ENCODE data around the gene NAPB.

DNA sequence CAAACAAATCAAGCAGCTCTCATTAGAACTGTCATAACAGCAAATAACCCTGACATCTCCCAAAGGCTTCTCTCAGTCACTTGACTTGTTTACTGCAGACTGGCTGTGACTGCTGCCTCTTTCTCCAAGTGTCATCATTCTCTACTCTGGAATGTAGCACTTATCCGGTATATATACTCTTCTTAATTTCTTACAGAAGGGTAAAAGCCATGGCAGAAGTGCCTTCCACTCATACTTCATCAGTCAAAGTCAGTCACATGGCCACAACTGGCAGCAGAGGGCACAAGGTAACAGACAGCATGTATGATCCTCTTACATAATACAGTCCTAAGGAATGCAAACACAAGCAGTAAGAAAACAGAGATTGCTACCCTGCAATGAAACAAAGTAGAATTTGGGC, 9.3 kb downstream of the NAPB start:
- TF ChIP-seq, protein P1, sequence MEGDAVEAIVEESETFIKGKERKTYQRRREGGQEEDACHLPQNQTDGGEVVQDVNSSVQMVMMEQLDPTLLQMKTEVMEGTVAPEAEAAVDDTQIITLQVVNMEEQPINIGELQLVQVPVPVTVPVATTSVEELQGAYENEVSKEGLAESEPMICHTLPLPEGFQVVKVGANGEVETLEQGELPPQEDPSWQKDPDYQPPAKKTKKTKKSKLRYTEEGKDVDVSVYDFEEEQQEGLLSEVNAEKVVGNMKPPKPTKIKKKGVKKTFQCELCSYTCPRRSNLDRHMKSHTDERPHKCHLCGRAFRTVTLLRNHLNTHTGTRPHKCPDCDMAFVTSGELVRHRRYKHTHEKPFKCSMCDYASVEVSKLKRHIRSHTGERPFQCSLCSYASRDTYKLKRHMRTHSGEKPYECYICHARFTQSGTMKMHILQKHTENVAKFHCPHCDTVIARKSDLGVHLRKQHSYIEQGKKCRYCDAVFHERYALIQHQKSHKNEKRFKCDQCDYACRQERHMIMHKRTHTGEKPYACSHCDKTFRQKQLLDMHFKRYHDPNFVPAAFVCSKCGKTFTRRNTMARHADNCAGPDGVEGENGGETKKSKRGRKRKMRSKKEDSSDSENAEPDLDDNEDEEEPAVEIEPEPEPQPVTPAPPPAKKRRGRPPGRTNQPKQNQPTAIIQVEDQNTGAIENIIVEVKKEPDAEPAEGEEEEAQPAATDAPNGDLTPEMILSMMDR (IDR thresholded peaks at IDR 0.05; ENCODE audit: low read length): no peak
- TF ChIP-seq EZH2 (optimal IDR thresholded peaks at IDR 0.05; ENCODE audit: low read depth, low read length) (no peak), EZH2phosphoT487 (IDR thresholded peaks at IDR 0.05; ENCODE audit: low read length) (no peak)

Measured in MM.1S (cell line).